DOHH2 (cell line): Measurements from ENCODE around the gene TDRD9.

Source experiments
- H3F3A ChIP-seq: fragments of 200-600 bp; sonication (generic), shearing (Covaris generic); 2 replicates; pipeline ENCODE4 v1.6.0; 2016; ENCODE audit warnings: antibody characterized with exemption, mild to moderate bottlenecking; ENCODE audit not compliant: control insufficient read depth, insufficient read depth
- H3K27ac ChIP-seq: fragments of 200-600 bp; sonication (generic); 2 replicates; pipeline ENCODE4 v1.5.1; 2014; ENCODE audit warnings: low read depth, mild to moderate bottlenecking, low read length, moderate library complexity
- H3K27me3 ChIP-seq: fragments of 200-600 bp; sonication (generic); 2 replicates; pipeline ENCODE4 v1.6.1; 2014; ENCODE audit warnings: mild to moderate bottlenecking, low read length, mixed read lengths; ENCODE audit not compliant: control insufficient read depth
- H3K36me3 ChIP-seq: fragments of 200-600 bp; sonication (generic); 2 replicates; pipeline ENCODE4 v1.6.1; 2014; ENCODE audit warnings: mild to moderate bottlenecking, low read length, moderate library complexity, mixed read lengths; ENCODE audit not compliant: control insufficient read depth
- H3K4me1 ChIP-seq: fragments of 200-600 bp; sonication (generic); 2 replicates; pipeline ENCODE4 v1.6.1; 2014; ENCODE audit warnings: mild to moderate bottlenecking, low read length, mixed read lengths; ENCODE audit not compliant: control insufficient read depth
- H3K4me2 ChIP-seq: fragments of 200-600 bp; sonication (generic); 2 replicates; pipeline ENCODE4 v1.6.0; 2014; ENCODE audit warnings: mild to moderate bottlenecking, low read length, moderate library complexity
- H3K4me3 ChIP-seq: fragments of 200-600 bp; sonication (generic); 2 replicates; pipeline ENCODE4 v1.5.1; 2014; ENCODE audit warnings: mild to moderate bottlenecking, low read length, mixed read lengths
- H3K79me2 ChIP-seq: fragments of 200-600 bp; sonication (generic); 2 replicates; pipeline ENCODE4 v1.6.1; 2014; ENCODE audit warnings: mild to moderate bottlenecking, low read length, mixed read lengths; ENCODE audit not compliant: control insufficient read depth
- H3K9me2 ChIP-seq: fragments of 200-600 bp; sonication (generic); replicated peaks from 2 replicates; pipeline ENCODE4 v1.6.1; 2014; ENCODE audit warnings: mild to moderate bottlenecking, low read length, mixed read lengths; ENCODE audit not compliant: control insufficient read depth
- H3K9me3 ChIP-seq: fragments of 200-600 bp; sonication (generic); 2 replicates; pipeline ENCODE4 v1.6.1; 2014; ENCODE audit warnings: antibody characterized with exemption, low read length, mixed read lengths; ENCODE audit not compliant: control insufficient read depth, insufficient read depth
- H4K20me1 ChIP-seq: fragments of 200-600 bp; sonication (generic); 2 replicates; pipeline ENCODE4 v1.6.0; 2014; ENCODE audit warnings: low read depth, mild to moderate bottlenecking, antibody characterized with exemption, low read length, moderate library complexity; ENCODE audit not compliant: control insufficient read depth, insufficient read depth
- CTCF ChIP-seq: fragments of 200-600 bp; sonication (generic); IDR thresholded peaks from one replicate; pipeline ENCODE4 v1.5.1; 2014; ENCODE audit warnings: antibody characterized with exemption, mild to moderate bottlenecking, low read depth, low read length; ENCODE audit not compliant: poor library complexity, severe bottlenecking
- EZH2phosphoT487 ChIP-seq: fragments of 200-600 bp; sonication (generic); IDR thresholded peaks from 2 replicates; pipeline ENCODE4 v1.6.1; 2017; ENCODE audit warnings: borderline replicate concordance, mild to moderate bottlenecking, antibody characterized with exemption, low read length, moderate library complexity, mixed read lengths

The TDRD9 gene

GRCh38 chr14:103946975-103947374 is 18.7 kb downstream of the TDRD9 start:
- H3K4me1 ChIP-seq = no peaks in the 10 kb centered on the region
- no peaks in the 10 kb centered on the region for H3K79me2 ChIP-seq
- no peaks in the 10 kb centered on the region for H4K20me1 ChIP-seq
- no peaks in the 10 kb centered on the region for H3F3A ChIP-seq
- peaks cover 18% of the 10 kb centered on the region for H3K27me3 ChIP-seq
- no peaks in the 10 kb centered on the region for H3K9me2 ChIP-seq
- H3K27ac ChIP-seq = no peak overlapping the region
- no peak overlapping the region for H3K4me2 ChIP-seq
- H3K4me3 ChIP-seq = no peak overlapping the region
- H3K36me3 ChIP-seq = no peaks in the 10 kb centered on the region
- TF ChIP-seq EZH2phosphoT487 (no peak), CTCF (no peak)
- peaks cover 6% of the 10 kb centered on the region for H3K9me3 ChIP-seq

GRCh38 chr14:103948442-103948841 is 20.2 kb downstream of the TDRD9 start:
- Histone ChIP-seq H4K20me1 (no peaks in the 10 kb centered on the region), H3K4me3 (no peak overlapping the region), H3K4me1 (no peaks in the 10 kb centered on the region), H3K79me2 (no peaks in the 10 kb centered on the region), H3K9me2 (no peaks in the 10 kb centered on the region), H3K36me3 (no peaks in the 10 kb centered on the region), H3K27ac (no peak overlapping the region), H3K4me2 (no peak overlapping the region), H3K9me3 (peaks cover 6% of the 10 kb centered on the region), H3K27me3 (peaks cover 12% of the 10 kb centered on the region), H3F3A (no peaks in the 10 kb centered on the region)
- TF ChIP-seq EZH2phosphoT487 = no peak
- TF ChIP-seq CTCF = no peak

GRCh38 chr14:103949131-103949790 is 21.0 kb downstream of the TDRD9 start:
- Histone ChIP-seq H3K9me2 (no peaks in the 10 kb centered on the region), H3K27me3 (peaks cover 10% of the 10 kb centered on the region), H3K36me3 (no peaks in the 10 kb centered on the region), H3K9me3 (peaks cover 6% of the 10 kb centered on the region), H3F3A (no peaks in the 10 kb centered on the region), H3K4me2 (no peak overlapping the region), H3K27ac (no peak overlapping the region), H3K4me1 (no peaks in the 10 kb centered on the region), H3K79me2 (no peaks in the 10 kb centered on the region), H4K20me1 (no peaks in the 10 kb centered on the region), H3K4me3 (no peak overlapping the region)
- TF ChIP-seq EZH2phosphoT487 (no peak), CTCF (no peak)
